ENCODE measurements around the gene TRAF2. TPM values are rescaled to one million over a fixed set of nuclear protein-coding genes. Genes with fewer than 3 reads are reported as not detected.
A peak's percentile ranks its signal among the peaks of the same experiment; 100 is the strongest.

TRAF2 gene
- polyA plus RNA-seq, 3 donors, result 1.6 to 6.1 (median 2.0) TPM

GRCh38 chr9:136838314-136839228 lies 47.7 kb upstream of the TRAF2 start:
- Histone ChIP-seq H3K9me3 (replicated peaks in 1 of 2; ENCODE audit: control insufficient read depth in 1 of 2, insufficient read depth in 1 of 2, low read length in 2 of 2) (no peaks in the 10 kb centered on the region), H2AFZ (ENCODE audit: insufficient read depth, low read depth, low read length, poor library complexity, severe bottlenecking) (no peak overlapping the region), H3K36me3 (replicated peaks in 1 of 2; ENCODE audit: control insufficient read depth in 1 of 2, insufficient read depth in 2 of 2, low read length in 2 of 2) (peaks cover 33 to 43% of the 10 kb centered on the region in 2 donors), H4K20me1 (ENCODE audit: insufficient read depth, low read length) (no peaks in the 10 kb centered on the region), H3K27me3 (ENCODE audit: control insufficient read depth in 2 of 2, insufficient read depth in 2 of 2, low read length in 2 of 2) (peaks cover 0 to 12% of the 10 kb centered on the region in 2 donors), H3K79me2 (ENCODE audit: insufficient read depth, low read length) (no peaks in the 10 kb centered on the region), H3K4me2 (replicated peaks; ENCODE audit: extremely low read depth, low read length, poor library complexity, severe bottlenecking) (no peak overlapping the region), H3K27ac (ENCODE audit: low read depth in 1 of 2, low read length in 2 of 2) (no peak overlapping the region), H3K9ac (ENCODE audit: insufficient read depth, low read length, poor library complexity, severe bottlenecking) (no peak overlapping the region), H3K4me1 (ENCODE audit: control insufficient read depth in 1 of 2, insufficient read depth in 2 of 2, low read length in 2 of 2) (peaks cover 14 to 18% of the 10 kb centered on the region in 2 donors), H3K4me3 (replicated peaks in 1 of 3; ENCODE audit: low read depth in 2 of 3, low read length in 3 of 3) (no peak overlapping the region)
- intact Hi-C loops (cut with micrococcal nuclease), result no loop called here
- Mint-ChIP-seq H3K9me3 (peaks cover 0 to 3% (median under 1%) of the 10 kb centered on the region in 7 donors), H3K27me3 (ENCODE audit: low read depth in 3 of 3) (peaks cover 2 to 17% (median 10%) of the 10 kb centered on the region in 3 donors), H3K36me3 (peaks cover 22 to 57% of the 10 kb centered on the region in 2 donors), H3K4me1 (peaks cover 6% of the 10 kb centered on the region), H3K4me3 (no peak overlapping the region), H3K27ac (no peak overlapping the region)
- WGBS (ENCODE audit: insufficient coverage), result 88% methylated on average over 26 of the region's 29 CpGs
- DNase-seq, result no peak
- TF ChIP-seq CTCF (IDR thresholded peaks at IDR 0.05), result no peak

GRCh38 chr9:136839229-136840139 lies 46.8 kb upstream of the TRAF2 start:
- intact Hi-C loops (cut with micrococcal nuclease), result loop anchor here (5.0 to 10.0 kb wide), 3 partner anchors 32 to 193 kb away; partner anchors contain the start of genes C8G (in 1 of the 2), FBXW5 (in 1 of the 2), FUT7 (in 1 of the 2) and RABL6 (in 1 of the 2)
- no peak overlapping the region for H2AFZ ChIP-seq (ENCODE audit: insufficient read depth, low read depth, low read length, poor library complexity, severe bottlenecking)
- no peak overlapping the region for H3K27ac ChIP-seq (ENCODE audit: low read depth in 1 of 2, low read length in 2 of 2)
- peaks cover 8% of the 10 kb centered on the region for H3K4me1 Mint-ChIP-seq
- peak overlapping the region in 4 of 7 donors; percentile 54 to 85 (median 78) for H3K27ac Mint-ChIP-seq
- H3K27me3 Mint-ChIP-seq (ENCODE audit: low read depth in 3 of 3), result peaks cover 8 to 26% (median 16%) of the 10 kb centered on the region in 3 donors
- no peak overlapping the region for H3K4me3 Mint-ChIP-seq
- peaks cover 18 to 49% of the 10 kb centered on the region in 2 donors for H3K36me3 Mint-ChIP-seq
- H3K79me2 ChIP-seq (ENCODE audit: insufficient read depth, low read length), result no peaks in the 10 kb centered on the region
- no peak overlapping the region for H3K4me2 ChIP-seq (replicated peaks; ENCODE audit: extremely low read depth, low read length, poor library complexity, severe bottlenecking)
- H3K27me3 ChIP-seq (ENCODE audit: control insufficient read depth in 2 of 2, insufficient read depth in 2 of 2, low read length in 2 of 2), result peaks cover 0 to 20% of the 10 kb centered on the region in 2 donors
- TF ChIP-seq CTCF (IDR thresholded peaks at IDR 0.05), result no peak
- no peaks in the 10 kb centered on the region for H4K20me1 ChIP-seq (ENCODE audit: insufficient read depth, low read length)
- DNase-seq, result no peak
- H3K9me3 Mint-ChIP-seq, result peaks cover 0 to 5% (median 3%) of the 10 kb centered on the region in 7 donors
- no peaks in the 10 kb centered on the region for H3K9me3 ChIP-seq (replicated peaks in 1 of 2; ENCODE audit: control insufficient read depth in 1 of 2, insufficient read depth in 1 of 2, low read length in 2 of 2)
- H3K36me3 ChIP-seq (replicated peaks in 1 of 2; ENCODE audit: control insufficient read depth in 1 of 2, insufficient read depth in 2 of 2, low read length in 2 of 2), result peaks cover 33 to 37% of the 10 kb centered on the region in 2 donors
- WGBS (ENCODE audit: insufficient coverage), result 95% methylated on average over 25 of the region's 36 CpGs
- no peak overlapping the region for H3K9ac ChIP-seq (ENCODE audit: insufficient read depth, low read length, poor library complexity, severe bottlenecking)
- no peak overlapping the region for H3K4me3 ChIP-seq (replicated peaks in 1 of 3; ENCODE audit: low read depth in 2 of 3, low read length in 3 of 3)
- H3K4me1 ChIP-seq (ENCODE audit: control insufficient read depth in 1 of 2, insufficient read depth in 2 of 2, low read length in 2 of 2), result peaks cover 15 to 25% of the 10 kb centered on the region in 2 donors
